Testis (tissue), 2 donors: ENCODE measurements around the gene ASMTL.

Source experiments
- POLR2A ChIP-seq: fragments of 450-650 bp; IDR thresholded peaks from one replicate; pipeline ENCODE4 v1.6.1; 2017; ENCODE audit warnings: antibody characterized with exemption, mild to moderate bottlenecking, moderate library complexity
- TF ChIP-seq, protein P1 (sequence below), 3 experiments: fragments of 450-650 bp in 2 of 3; fragments of 200-600 bp in 1 of 3; sonication (generic) in 1 of 3; IDR thresholded peaks; one replicate each; pipeline ENCODE4 v1.5.1; 2016 to 2019; ENCODE audit warnings: antibody characterized with exemption in 3 of 3, mild to moderate bottlenecking in 2 of 3, moderate library complexity in 1 of 3

DNA sequence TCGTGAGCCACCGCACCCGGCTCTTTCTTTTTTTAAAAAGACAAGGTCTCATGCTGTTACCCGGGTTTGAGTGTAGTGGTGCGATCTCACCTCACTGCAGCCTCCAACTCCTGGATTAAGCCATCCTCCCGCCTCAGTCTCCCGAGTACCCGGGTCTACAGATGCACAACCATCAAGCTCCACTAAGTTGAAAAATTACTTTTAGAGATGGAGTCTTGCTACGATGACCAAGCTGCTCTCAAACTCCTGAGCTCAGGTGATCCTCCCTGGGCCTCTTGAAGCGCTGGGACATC lies 62.8 kb downstream of the ASMTL start:
- TF ChIP-seq POLR2A = no peak
- TF ChIP-seq, protein P1, sequence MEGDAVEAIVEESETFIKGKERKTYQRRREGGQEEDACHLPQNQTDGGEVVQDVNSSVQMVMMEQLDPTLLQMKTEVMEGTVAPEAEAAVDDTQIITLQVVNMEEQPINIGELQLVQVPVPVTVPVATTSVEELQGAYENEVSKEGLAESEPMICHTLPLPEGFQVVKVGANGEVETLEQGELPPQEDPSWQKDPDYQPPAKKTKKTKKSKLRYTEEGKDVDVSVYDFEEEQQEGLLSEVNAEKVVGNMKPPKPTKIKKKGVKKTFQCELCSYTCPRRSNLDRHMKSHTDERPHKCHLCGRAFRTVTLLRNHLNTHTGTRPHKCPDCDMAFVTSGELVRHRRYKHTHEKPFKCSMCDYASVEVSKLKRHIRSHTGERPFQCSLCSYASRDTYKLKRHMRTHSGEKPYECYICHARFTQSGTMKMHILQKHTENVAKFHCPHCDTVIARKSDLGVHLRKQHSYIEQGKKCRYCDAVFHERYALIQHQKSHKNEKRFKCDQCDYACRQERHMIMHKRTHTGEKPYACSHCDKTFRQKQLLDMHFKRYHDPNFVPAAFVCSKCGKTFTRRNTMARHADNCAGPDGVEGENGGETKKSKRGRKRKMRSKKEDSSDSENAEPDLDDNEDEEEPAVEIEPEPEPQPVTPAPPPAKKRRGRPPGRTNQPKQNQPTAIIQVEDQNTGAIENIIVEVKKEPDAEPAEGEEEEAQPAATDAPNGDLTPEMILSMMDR (IDR thresholded peaks at IDR 0.05) = no peak
